GM15510 (cell line): ENCODE results near the gene RHEBL1.

Source experiments
- POLR2A ChIP-seq: IDR thresholded peaks from 3 replicates; pipeline ENCODE4 v1.6.1; 2011; ENCODE audit warnings: borderline replicate concordance; ENCODE audit not compliant: insufficient read length; ENCODE audit errors: extremely low read depth

Gene RHEBL1

GRCh38 chr12:49060237-49061156 lies 9.3 kb downstream of the RHEBL1 start, which contains the start of gene KMT2D:
Gene KMT2D (minus strand): TSS chr12:49060794. CDS start chr12:49055324, 5,470 bp downstream.
- TF ChIP-seq POLR2A = peak; percentile 72

- TF ChIP-seq POLR2A = no peak
These were observed 10.2 kb downstream of the RHEBL1 start for GRCh38 chr12:49059299-49060171.

- no peak for TF ChIP-seq POLR2A
These were observed 10.8 kb downstream of the RHEBL1 start for GRCh38 chr12:49059045-49059298.

- no peak for TF ChIP-seq POLR2A
These were observed 11.3 kb downstream of the RHEBL1 start for GRCh38 chr12:49058366-49059044.

- TF ChIP-seq POLR2A = no peak
These were observed 11.9 kb downstream of the RHEBL1 start for GRCh38 chr12:49057888-49058287.

- no peak for TF ChIP-seq POLR2A
These were observed 13.6 kb downstream of the RHEBL1 start for GRCh38 chr12:49055978-49056754.

- TF ChIP-seq POLR2A = no peak
These were observed 14.7 kb downstream of the RHEBL1 start for GRCh38 chr12:49055092-49055491.

GRCh38 chr12:49054524-49054923 lies 15.3 kb downstream of the RHEBL1 start:
- TF ChIP-seq POLR2A = no peak

GRCh38 chr12:49054096-49054495 lies 15.7 kb downstream of the RHEBL1 start:
- TF ChIP-seq POLR2A = no peak

GRCh38 chr12:49052451-49053208 lies 17.1 kb downstream of the RHEBL1 start:
- no peak for TF ChIP-seq POLR2A

GRCh38 chr12:49051777-49052438 lies 17.9 kb downstream of the RHEBL1 start:
- TF ChIP-seq POLR2A = no peak

- TF ChIP-seq POLR2A = no peak
These were observed 18.4 kb downstream of the RHEBL1 start for GRCh38 chr12:49051373-49051764.
